ENCODE measurements around the gene ZNF148. TPM values are rescaled to one million over a fixed set of nuclear protein-coding genes. Genes with fewer than 3 reads are reported as not detected.

The ZNF148 gene
- total RNA-seq, 4 donors from 2014 or later, result 64.2 to 86.7 (median 75.3) TPM

- 88 to 89% methylated on average over 10 of the region's 10 CpGs for WGBS, 2 donors
- peaks cover 0 to 3% of the 10 kb centered on the region in 2 donors for H3K4me1 ChIP-seq
Measured at GRCh38 chr3:125220183-125220582, 154.9 kb downstream of the ZNF148 start.

DNA sequence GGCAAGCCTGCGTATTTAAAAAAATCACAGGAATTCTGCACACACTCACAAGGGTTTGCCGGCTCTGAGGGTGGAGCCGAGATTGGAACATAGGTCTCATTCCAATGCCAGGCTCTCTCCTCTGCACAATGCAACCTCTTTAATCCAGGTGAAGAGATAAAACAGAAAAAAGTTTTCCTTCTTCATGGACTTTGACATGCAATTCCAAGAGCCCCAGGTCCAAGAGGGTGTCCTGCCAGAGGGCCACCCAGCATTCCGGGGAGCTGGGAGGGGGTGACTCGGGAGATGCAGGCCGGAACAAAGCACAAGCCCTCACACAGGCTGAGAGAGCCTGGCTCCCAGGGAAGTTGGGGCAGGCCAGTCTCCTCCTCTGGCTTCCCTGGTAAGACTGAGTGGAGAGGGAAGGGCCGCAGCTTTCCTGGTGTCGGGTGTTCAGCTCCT is 155.8 kb downstream of the ZNF148 start:
- TF ChIP-seq, protein P1, sequence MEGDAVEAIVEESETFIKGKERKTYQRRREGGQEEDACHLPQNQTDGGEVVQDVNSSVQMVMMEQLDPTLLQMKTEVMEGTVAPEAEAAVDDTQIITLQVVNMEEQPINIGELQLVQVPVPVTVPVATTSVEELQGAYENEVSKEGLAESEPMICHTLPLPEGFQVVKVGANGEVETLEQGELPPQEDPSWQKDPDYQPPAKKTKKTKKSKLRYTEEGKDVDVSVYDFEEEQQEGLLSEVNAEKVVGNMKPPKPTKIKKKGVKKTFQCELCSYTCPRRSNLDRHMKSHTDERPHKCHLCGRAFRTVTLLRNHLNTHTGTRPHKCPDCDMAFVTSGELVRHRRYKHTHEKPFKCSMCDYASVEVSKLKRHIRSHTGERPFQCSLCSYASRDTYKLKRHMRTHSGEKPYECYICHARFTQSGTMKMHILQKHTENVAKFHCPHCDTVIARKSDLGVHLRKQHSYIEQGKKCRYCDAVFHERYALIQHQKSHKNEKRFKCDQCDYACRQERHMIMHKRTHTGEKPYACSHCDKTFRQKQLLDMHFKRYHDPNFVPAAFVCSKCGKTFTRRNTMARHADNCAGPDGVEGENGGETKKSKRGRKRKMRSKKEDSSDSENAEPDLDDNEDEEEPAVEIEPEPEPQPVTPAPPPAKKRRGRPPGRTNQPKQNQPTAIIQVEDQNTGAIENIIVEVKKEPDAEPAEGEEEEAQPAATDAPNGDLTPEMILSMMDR (IDR thresholded peaks at IDR 0.05), result no peak
- TF ChIP-seq POLR2A (IDR thresholded peaks at IDR 0.05), result no peak

More at GRCh38 chr3:125220183-125220582, 154.9 kb downstream of the ZNF148 start:
- no peaks in the 10 kb centered on the region for H3K36me3 ChIP-seq
- no peak overlapping the region for H3K4me3 ChIP-seq (replicated peaks in 1 of 3)
- DNase-seq, result no peak
- intact Hi-C loops (cut with DNase I), result no loop called here
- H3K27ac ChIP-seq, result no peak overlapping the region
- no peaks in the 10 kb centered on the region for H3K9me3 ChIP-seq
- no peaks in the 10 kb centered on the region for H3K27me3 ChIP-seq
- no peak for TF ChIP-seq POLR2A (IDR thresholded peaks at IDR 0.05)
- TF ChIP-seq, protein P1 (IDR thresholded peaks at IDR 0.05), result no peak

GRCh38 chr3:125214738-125215137 is 160.4 kb downstream of the ZNF148 start:
- TF ChIP-seq, protein P1 (IDR thresholded peaks at IDR 0.05), result no peak
- no peak for TF ChIP-seq POLR2A (IDR thresholded peaks at IDR 0.05)
- H3K27me3 ChIP-seq, result no peaks in the 10 kb centered on the region
- no peaks in the 10 kb centered on the region for H3K9me3 ChIP-seq
- H3K36me3 ChIP-seq, result no peaks in the 10 kb centered on the region
- WGBS, 2 donors, result 60 to 77% methylated on average over 3 of the region's 3 CpGs
- no peak overlapping the region for H3K27ac ChIP-seq
- intact Hi-C loops (cut with DNase I), result no loop called here
- no peak for DNase-seq
- H3K4me1 ChIP-seq, result peaks cover 13 to 20% of the 10 kb centered on the region in 2 donors
- no peak overlapping the region for H3K4me3 ChIP-seq (replicated peaks in 1 of 3)

More for the DNA sequence above, 155.8 kb downstream of the ZNF148 start:
- intact Hi-C loops (cut with DNase I), result no loop called here
- Histone ChIP-seq H3K4me3 (replicated peaks in 1 of 3) (no peak overlapping the region), H3K27me3 (no peaks in the 10 kb centered on the region), H3K27ac (peak overlapping the region in 1 of 3 donors; percentile 23), H3K4me1 (peaks cover 0 to 3% of the 10 kb centered on the region in 2 donors), H3K9me3 (no peaks in the 10 kb centered on the region), H3K36me3 (no peaks in the 10 kb centered on the region)
- DNase-seq, result peak in 1 of 2 donors; percentile 15
- WGBS, 2 donors, result 66 to 78% methylated on average over 8 of the region's 8 CpGs

DNA sequence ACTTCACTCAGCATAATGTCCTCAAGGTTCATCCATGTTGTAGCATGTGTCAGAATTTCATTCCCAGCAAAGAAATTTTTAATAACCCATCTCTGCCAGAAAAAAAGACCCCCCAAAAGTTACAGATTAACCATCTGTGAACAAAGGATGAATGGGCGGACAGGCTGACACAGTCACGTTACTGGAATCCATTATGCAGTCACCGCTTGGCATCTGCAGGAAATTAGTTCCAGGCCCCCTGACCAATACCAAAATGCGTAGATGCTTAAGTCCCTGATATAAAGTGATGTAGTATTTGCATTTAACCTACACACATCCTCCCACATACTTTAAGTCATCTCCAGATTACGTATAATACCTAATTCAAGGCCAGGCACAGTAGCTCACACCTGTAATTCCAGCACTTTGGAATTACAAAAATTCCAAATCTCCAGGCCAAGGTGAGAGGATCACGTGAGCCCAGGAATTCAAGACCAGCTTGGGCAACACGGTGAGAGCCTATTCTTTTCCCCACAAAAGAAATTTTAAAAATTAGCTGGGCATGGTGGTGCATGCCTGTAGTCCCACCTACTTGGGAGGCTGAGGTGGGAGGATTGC is 161.1 kb downstream of the ZNF148 start:
- 87 to 89% methylated on average over 7 of the region's 7 CpGs for WGBS, 2 donors
- H3K4me3 ChIP-seq (replicated peaks in 1 of 3), result no peak overlapping the region
- H3K36me3 ChIP-seq, result no peaks in the 10 kb centered on the region
- no peaks in the 10 kb centered on the region for H3K27me3 ChIP-seq
- H3K4me1 ChIP-seq, result peaks cover 14 to 17% of the 10 kb centered on the region in 2 donors
- H3K9me3 ChIP-seq, result no peaks in the 10 kb centered on the region
- no peak for DNase-seq
- no peak for TF ChIP-seq POLR2A (IDR thresholded peaks at IDR 0.05)
- TF ChIP-seq, protein P1 (IDR thresholded peaks at IDR 0.05), result no peak
- no peak overlapping the region for H3K27ac ChIP-seq
- intact Hi-C loops (cut with DNase I), result no loop called here

GRCh38 chr3:125213364-125213755 is 161.8 kb downstream of the ZNF148 start:
- Histone ChIP-seq H3K36me3 (no peaks in the 10 kb centered on the region), H3K27me3 (no peaks in the 10 kb centered on the region), H3K9me3 (no peaks in the 10 kb centered on the region), H3K4me3 (replicated peaks in 1 of 3) (no peak overlapping the region), H3K27ac (no peak overlapping the region), H3K4me1 (peaks cover 17 to 18% of the 10 kb centered on the region in 2 donors)
- intact Hi-C loops (cut with DNase I), result no loop called here
- no peak for DNase-seq
- TF ChIP-seq, protein P1 (IDR thresholded peaks at IDR 0.05), result no peak
- TF ChIP-seq POLR2A (IDR thresholded peaks at IDR 0.05), result no peak
- 89 to 93% methylated on average over 4 of the region's 4 CpGs for WGBS, 2 donors
